ENCODE measurements around the gene A2M. TPM values are rescaled to one million over a fixed set of nuclear protein-coding genes. Genes with fewer than 3 reads are reported as not detected.

A2M gene
- total and polyA plus RNA-seq, 9 donors: 233 to 347 (median 306) TPM

DNA sequence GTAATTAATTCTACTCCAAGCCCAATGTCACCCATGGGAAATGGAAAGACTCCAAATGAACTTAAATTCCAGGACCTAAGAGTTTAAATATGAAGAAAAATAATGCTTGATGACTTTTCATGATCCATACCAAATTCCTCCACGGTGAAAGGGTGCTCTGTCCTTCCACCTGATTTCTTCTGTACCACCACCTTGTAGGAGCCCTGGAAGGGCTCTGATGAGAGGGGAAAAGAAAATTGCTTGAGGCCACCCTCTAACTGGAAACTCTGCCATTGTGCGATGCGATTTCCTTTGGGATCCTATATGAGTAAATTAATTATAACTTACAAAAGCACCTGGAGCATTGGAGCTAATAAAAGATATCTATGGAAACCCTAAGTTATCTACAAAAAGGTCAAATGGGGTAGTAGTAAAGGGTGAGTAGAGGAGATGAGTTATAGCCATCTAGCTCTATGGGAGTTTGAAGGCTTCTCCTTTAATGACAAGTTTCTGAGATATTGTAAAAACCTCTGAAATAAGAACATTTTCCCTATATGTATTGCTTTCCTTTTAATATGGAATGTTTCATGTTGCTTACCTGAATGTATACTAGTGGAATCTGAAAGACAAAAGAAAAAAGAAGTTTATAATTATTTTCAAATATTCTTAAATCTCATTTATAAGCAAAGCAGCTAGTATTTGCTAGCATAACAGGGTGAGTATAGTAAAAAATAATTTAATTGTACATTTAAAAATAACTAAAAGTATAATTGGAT is 5.8 kb downstream of the A2M start:
- Histone ChIP-seq H3K27ac (ENCODE audit: low read length) (no peak overlapping the region), H3K27me3 (ENCODE audit: control insufficient read depth, insufficient read depth, low read length) (no peaks in the 10 kb centered on the region), H3K4me3 (ENCODE audit: low read length) (no peak overlapping the region), H3K36me3 (ENCODE audit: control insufficient read depth, insufficient read depth, low read length) (no peaks in the 10 kb centered on the region), H3K4me1 (ENCODE audit: control insufficient read depth, insufficient read depth, low read length) (no peaks in the 10 kb centered on the region), H3K9me3 (replicated peaks; ENCODE audit: control insufficient read depth, low read depth, low read length) (no peaks in the 10 kb centered on the region)
- no peak for DNase-seq
- no CpG with 5 or more reads among the region's 3 CpGs for WGBS (ENCODE audit: insufficient coverage)

DNA sequence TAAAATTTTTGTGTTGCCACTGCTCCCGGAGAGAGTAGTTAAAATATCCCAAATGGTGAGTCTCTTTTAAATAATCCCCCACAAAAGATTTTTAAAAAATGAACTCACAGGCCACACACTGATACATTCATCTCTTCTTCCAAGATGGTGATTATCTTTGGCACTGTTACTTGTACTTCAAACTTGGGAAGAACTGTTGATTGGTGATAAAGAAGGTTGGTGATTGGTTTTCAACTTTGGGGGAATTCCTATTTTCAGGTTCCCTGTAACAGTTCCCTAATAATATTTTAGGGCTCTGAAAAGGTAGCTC is 6.6 kb downstream of the A2M start:
- Histone ChIP-seq H3K4me1 (ENCODE audit: control insufficient read depth, insufficient read depth, low read length) (no peaks in the 10 kb centered on the region), H3K36me3 (ENCODE audit: control insufficient read depth, insufficient read depth, low read length) (no peaks in the 10 kb centered on the region), H3K4me3 (ENCODE audit: low read length) (no peak overlapping the region), H3K9me3 (replicated peaks; ENCODE audit: control insufficient read depth, low read depth, low read length) (no peaks in the 10 kb centered on the region), H3K27me3 (ENCODE audit: control insufficient read depth, insufficient read depth, low read length) (no peaks in the 10 kb centered on the region), H3K27ac (ENCODE audit: low read length) (no peak overlapping the region)
- WGBS (ENCODE audit: insufficient coverage): no CpG with 5 or more reads among the region's 1 CpG
- no peak for DNase-seq

DNA sequence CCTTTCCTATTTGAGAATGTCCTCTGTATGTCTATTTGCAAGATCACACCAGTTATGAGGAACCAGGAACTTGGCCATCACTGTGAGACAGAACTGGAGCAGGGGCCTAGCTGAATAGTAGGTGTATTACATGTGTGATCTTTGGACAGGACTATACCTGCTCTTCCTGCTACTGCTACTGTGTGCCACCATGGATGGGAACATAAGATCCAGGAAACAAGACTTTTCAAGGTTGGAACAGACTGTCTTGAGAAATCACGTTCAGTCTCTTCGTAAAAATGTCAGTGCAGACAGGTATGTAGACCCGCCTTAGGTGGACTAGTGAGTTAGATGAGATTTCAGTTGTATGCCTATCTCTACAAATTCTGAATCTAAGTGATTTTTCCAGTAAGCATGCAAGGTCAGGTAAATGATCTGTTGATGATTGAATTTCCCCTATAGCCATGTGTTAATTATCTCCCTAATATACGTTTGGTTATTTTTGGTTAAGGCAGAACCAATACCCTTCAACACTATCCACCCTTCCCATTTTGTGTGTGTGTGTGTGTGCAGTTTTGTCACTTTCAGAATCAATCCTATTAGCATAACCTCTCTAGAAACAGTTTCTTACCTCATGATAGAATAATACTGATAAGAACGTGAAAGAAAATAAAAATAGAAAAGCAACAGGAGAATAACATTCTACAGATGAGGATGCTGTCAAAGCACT is 7.1 kb downstream of the A2M start:
- H3K4me3 ChIP-seq (ENCODE audit: low read length): no peak overlapping the region
- no peak overlapping the region for H3K27ac ChIP-seq (ENCODE audit: low read length)
- H3K9me3 ChIP-seq (replicated peaks; ENCODE audit: control insufficient read depth, low read depth, low read length): no peaks in the 10 kb centered on the region
- no peaks in the 10 kb centered on the region for H3K4me1 ChIP-seq (ENCODE audit: control insufficient read depth, insufficient read depth, low read length)
- H3K27me3 ChIP-seq (ENCODE audit: control insufficient read depth, insufficient read depth, low read length): no peaks in the 10 kb centered on the region
- H3K36me3 ChIP-seq (ENCODE audit: control insufficient read depth, insufficient read depth, low read length): no peaks in the 10 kb centered on the region
- no CpG with 5 or more reads among the region's 5 CpGs for WGBS (ENCODE audit: insufficient coverage)
- no peak for DNase-seq

DNA sequence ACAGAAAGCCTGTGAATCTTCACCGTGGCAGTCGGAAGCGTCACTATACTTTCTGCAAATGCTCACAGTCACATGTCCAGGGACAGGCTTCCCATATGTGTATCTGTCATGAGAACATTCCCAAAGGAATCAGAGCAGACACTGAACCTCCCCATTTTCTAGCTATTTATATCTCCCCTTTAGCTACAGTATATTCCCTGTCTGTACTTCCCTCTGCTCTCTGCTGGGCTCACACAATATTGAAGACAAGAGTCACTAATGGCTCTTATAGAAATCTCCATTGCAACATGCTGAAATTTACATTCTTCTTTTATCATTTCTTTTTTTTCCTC is 8.2 kb downstream of the A2M start:
- Histone ChIP-seq H3K4me1 (ENCODE audit: control insufficient read depth, insufficient read depth, low read length) (no peaks in the 10 kb centered on the region), H3K27ac (ENCODE audit: low read length) (no peak overlapping the region), H3K27me3 (ENCODE audit: control insufficient read depth, insufficient read depth, low read length) (no peaks in the 10 kb centered on the region), H3K4me3 (ENCODE audit: low read length) (no peak overlapping the region), H3K9me3 (replicated peaks; ENCODE audit: control insufficient read depth, low read depth, low read length) (no peaks in the 10 kb centered on the region), H3K36me3 (ENCODE audit: control insufficient read depth, insufficient read depth, low read length) (no peaks in the 10 kb centered on the region)
- DNase-seq: peak; percentile 10
- 84% methylated on average over 3 of the region's 3 CpGs for WGBS (ENCODE audit: insufficient coverage)

DNA sequence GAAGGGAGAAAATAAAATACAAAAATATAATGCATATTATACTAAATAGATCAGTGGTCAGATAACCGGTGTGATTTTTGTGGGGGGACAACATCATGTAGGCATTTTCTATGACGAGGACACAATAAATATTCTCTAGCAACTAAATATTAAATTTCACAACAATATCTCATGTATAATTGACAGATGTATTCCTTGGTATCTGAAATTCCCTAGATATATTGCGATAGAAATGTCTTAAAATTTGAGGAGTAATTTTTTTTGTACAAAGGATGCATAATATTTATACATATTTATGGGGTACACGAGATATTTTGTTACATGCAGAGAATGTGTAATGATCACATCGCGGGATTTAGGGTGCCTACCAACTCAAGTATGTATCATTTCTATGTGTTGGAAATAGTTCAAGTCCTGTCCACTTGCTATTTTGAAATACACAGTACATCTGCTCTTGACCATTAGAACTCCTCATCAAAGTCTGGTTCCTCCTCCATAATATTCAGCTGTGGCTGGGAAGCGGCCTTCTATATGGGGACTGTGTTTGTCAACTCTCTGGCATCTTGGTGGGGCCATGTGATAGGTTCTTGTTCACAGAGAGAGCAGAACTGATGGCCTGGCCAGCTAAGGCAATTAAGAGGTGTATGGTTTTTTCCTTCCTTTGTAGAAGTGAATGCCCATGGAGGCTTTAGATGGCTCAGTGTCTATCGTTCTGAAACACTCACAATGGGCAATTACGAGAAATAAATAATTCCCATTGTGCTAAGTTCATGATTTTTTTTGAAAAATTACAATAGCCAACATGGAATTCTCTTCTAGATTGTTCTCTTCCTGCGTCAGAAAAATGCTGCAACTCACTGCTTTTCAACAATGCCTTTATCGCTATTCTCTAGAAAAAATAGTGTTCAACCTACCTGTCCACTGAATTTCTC is 8.8 kb downstream of the A2M start:
- no peaks in the 10 kb centered on the region for H3K36me3 ChIP-seq (ENCODE audit: control insufficient read depth, insufficient read depth, low read length)
- 87% methylated on average over 3 of the region's 11 CpGs for WGBS (ENCODE audit: insufficient coverage)
- no peak overlapping the region for H3K4me3 ChIP-seq (ENCODE audit: low read length)
- H3K4me1 ChIP-seq (ENCODE audit: control insufficient read depth, insufficient read depth, low read length): no peaks in the 10 kb centered on the region
- H3K27ac ChIP-seq (ENCODE audit: low read length): no peak overlapping the region
- DNase-seq: no peak
- H3K27me3 ChIP-seq (ENCODE audit: control insufficient read depth, insufficient read depth, low read length): no peaks in the 10 kb centered on the region
- no peaks in the 10 kb centered on the region for H3K9me3 ChIP-seq (replicated peaks; ENCODE audit: control insufficient read depth, low read depth, low read length)

DNA sequence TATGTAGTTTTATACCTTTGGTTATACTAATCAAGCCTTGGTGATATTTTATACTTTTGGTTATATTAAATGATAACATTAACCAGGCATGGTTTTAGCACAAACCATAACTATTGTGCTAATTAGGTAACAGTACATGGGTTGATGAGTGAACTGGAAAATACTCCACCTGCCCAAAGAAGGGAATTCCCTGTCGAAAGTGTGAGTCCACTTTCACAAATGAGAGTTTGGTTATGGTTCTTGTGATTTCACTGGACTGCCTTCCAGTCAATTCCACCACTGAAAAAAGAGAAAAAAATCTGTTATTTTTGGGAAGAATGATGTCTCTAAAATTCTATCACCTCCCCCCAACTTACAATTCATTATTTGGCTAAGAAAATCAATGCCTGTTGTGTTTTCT is 9.7 kb downstream of the A2M start:
- Histone ChIP-seq H3K27ac (ENCODE audit: low read length) (no peak overlapping the region), H3K4me1 (ENCODE audit: control insufficient read depth, insufficient read depth, low read length) (no peaks in the 10 kb centered on the region), H3K4me3 (ENCODE audit: low read length) (no peak overlapping the region), H3K9me3 (replicated peaks; ENCODE audit: control insufficient read depth, low read depth, low read length) (no peaks in the 10 kb centered on the region), H3K27me3 (ENCODE audit: control insufficient read depth, insufficient read depth, low read length) (no peaks in the 10 kb centered on the region), H3K36me3 (ENCODE audit: control insufficient read depth, insufficient read depth, low read length) (no peaks in the 10 kb centered on the region)
- DNase-seq: no peak
- no CpG with 5 or more reads among the region's 1 CpG for WGBS (ENCODE audit: insufficient coverage)

DNA sequence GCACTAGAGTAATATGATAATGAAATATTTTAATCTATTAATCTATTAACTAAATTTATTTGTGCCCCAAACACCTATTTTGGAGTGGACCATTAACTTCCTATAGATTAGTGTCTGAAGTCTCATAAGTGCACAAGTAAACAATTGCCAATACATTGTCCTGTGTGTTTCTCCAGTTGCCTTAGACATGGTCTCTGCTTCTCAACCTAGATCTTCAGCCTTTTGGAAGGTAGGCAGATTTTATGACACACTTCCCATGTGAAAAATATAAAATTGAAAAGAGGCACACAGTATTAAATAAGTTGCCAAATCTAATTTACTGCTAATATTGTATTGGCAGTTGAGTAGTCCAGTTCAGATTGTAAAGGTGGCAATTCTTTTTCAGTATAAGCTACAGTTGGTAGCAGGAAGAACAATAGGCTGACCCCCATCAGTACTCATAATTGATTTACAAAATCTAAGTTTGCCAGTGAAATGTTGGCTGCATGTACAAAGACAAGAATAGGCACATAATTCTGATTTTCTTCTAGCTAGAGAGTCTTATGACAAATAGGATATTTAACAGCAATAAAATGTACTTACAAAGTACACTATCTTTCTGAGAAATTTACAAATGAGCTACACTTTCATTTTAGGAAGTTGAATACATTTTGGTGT is 10.8 kb downstream of the A2M start:
- H3K36me3 ChIP-seq (ENCODE audit: control insufficient read depth, insufficient read depth, low read length): no peaks in the 10 kb centered on the region
- no peak overlapping the region for H3K4me3 ChIP-seq (ENCODE audit: low read length)
- no peaks in the 10 kb centered on the region for H3K9me3 ChIP-seq (replicated peaks; ENCODE audit: control insufficient read depth, low read depth, low read length)
- H3K27ac ChIP-seq (ENCODE audit: low read length): no peak overlapping the region
- no peaks in the 10 kb centered on the region for H3K27me3 ChIP-seq (ENCODE audit: control insufficient read depth, insufficient read depth, low read length)
- no peak for DNase-seq
- H3K4me1 ChIP-seq (ENCODE audit: control insufficient read depth, insufficient read depth, low read length): no peaks in the 10 kb centered on the region

DNA sequence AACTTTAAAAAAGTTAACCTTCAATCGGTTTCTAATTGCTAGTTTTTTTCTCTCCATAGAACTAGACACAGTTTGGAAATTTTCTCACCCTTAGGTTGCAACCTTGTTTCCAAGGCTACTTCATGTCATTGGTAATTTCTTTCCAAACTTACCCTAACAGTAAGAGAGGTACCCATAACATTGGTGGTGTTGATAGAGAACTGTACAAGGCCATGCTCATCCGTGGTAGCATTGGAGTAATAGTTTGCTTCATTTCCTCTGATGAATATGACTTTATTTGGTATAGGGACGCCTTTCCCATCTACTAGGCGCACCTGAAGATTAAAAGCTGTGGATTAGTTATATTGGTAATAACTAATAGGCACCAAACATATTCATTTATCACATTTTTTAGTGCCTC is 11.6 kb downstream of the A2M start:
- no peaks in the 10 kb centered on the region for H3K36me3 ChIP-seq (ENCODE audit: control insufficient read depth, insufficient read depth, low read length)
- WGBS (ENCODE audit: insufficient coverage): no CpG with 5 or more reads among the region's 4 CpGs
- H3K4me1 ChIP-seq (ENCODE audit: control insufficient read depth, insufficient read depth, low read length): no peaks in the 10 kb centered on the region

DNA sequence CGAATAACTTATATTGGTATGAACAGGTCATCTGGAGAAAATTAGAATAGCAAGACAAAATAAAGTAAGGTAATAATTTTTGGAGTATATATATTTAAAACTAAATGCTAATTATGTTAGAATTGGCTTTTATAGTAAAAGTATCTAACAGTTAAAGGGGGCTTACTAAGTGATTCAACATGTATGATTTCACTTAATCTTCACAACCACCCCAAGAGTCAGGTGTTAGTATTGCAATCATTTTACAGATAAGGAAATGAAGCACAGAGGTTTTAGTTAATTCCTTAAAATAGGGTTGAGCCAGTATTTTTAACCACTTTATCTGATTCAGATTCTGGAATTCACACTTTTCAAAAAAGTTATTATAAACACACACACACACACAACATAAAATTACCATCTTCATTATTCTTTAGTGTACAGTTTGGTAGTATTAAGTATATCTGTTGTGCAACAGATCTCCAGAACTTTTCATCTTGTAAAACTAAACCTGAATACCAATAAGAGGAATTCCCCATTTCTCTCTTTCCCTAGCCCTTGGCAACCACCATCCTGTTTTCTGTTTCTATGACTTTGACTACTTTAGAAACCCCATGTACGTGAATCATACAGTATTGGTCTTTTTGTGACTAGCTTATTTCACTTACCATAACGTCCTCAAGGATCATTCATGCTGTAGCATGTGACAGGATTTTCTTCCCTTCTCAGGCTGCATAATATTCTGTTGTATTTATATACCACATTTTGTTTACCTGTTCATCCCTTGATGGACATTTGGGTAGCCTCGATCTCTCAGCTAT is 12.5 kb downstream of the A2M start:
- Histone ChIP-seq H3K27me3 (ENCODE audit: control insufficient read depth, insufficient read depth, low read length) (no peaks in the 10 kb centered on the region), H3K36me3 (ENCODE audit: control insufficient read depth, insufficient read depth, low read length) (peaks cover 2% of the 10 kb centered on the region), H3K9me3 (replicated peaks; ENCODE audit: control insufficient read depth, low read depth, low read length) (no peaks in the 10 kb centered on the region), H3K4me1 (ENCODE audit: control insufficient read depth, insufficient read depth, low read length) (no peaks in the 10 kb centered on the region), H3K4me3 (ENCODE audit: low read length) (no peak overlapping the region), H3K27ac (ENCODE audit: low read length) (no peak overlapping the region)
- DNase-seq: no peak
- WGBS (ENCODE audit: insufficient coverage): no CpG with 5 or more reads among the region's 4 CpGs

More for the DNA sequence above, 11.6 kb downstream of the A2M start:
- Histone ChIP-seq H3K4me3 (ENCODE audit: low read length) (no peak overlapping the region), H3K27me3 (ENCODE audit: control insufficient read depth, insufficient read depth, low read length) (no peaks in the 10 kb centered on the region), H3K27ac (ENCODE audit: low read length) (no peak overlapping the region), H3K9me3 (replicated peaks; ENCODE audit: control insufficient read depth, low read depth, low read length) (no peaks in the 10 kb centered on the region)
- DNase-seq: no peak
